ENCODE measurements around the gene MBD3. TPM values are rescaled to one million over a fixed set of nuclear protein-coding genes. Genes with fewer than 3 reads are reported as not detected.

MBD3 gene
- total RNA-seq, 4 donors from 2014 or later, result 80.3 to 159 (median 95.7) TPM

GRCh38 chr19:1527650-1528309 is 64.9 kb downstream of the MBD3 start:
- WGBS, 2 donors (ENCODE audit: low coverage in 1 of 2), result 42 to 67% methylated on average over 1 to 6 of the region's 27 CpGs
- Histone ChIP-seq H3K27me3 (peaks cover 100% of the 10 kb centered on the region), H3K27ac (no peak overlapping the region), H3K4me1 (peaks cover 0 to 12% (median 0%) of the 10 kb centered on the region in 3 donors), H3K4me3 (no peak overlapping the region), H3K9me3 (no peaks in the 10 kb centered on the region), H3K36me3 (no peaks in the 10 kb centered on the region)
- no peak for ATAC-seq
- no peak for TF ChIP-seq CTCF (IDR thresholded peaks at IDR 0.05)

DNA sequence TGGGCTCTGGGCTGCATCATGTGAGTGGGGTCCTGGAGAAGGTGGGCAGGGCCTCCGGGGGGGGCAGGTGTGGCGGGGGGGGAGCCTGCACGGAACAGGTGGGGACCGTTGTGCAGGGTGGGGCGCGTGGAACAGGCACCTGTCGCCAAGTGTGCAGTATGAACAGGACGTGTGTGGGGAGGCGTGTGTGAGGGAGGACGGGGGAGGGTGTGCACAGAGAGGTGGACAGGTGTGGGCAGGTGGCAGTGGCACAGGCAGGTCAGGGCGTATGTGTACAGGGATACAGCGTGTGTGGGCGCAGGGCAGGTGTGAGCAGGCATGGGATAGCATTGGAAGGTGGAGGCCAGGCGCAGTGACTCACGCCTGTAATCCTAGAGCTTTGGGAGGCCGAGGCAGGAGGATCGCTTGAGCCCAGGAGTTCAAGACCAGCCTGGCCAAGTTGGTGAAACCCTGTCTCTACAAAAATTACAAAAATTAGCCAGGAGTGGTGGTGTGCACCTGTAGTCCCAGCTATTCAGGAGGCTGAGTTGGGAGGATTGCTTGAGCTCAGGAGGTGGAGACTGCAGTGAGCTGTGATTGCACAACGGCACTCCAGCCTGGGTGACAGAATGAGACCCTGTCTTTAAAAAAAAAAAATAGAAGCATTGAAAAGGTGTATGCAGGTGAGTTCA is 65.6 kb downstream of the MBD3 start:
- no peaks in the 10 kb centered on the region for H3K9me3 ChIP-seq
- no peak overlapping the region for H3K4me3 ChIP-seq
- peaks cover 0 to 12% (median 0%) of the 10 kb centered on the region in 3 donors for H3K4me1 ChIP-seq
- H3K27me3 ChIP-seq, result peaks cover 97% of the 10 kb centered on the region
- no peaks in the 10 kb centered on the region for H3K36me3 ChIP-seq
- no peak for ATAC-seq
- no peak overlapping the region for H3K27ac ChIP-seq
- TF ChIP-seq POLR2AphosphoS5 (IDR thresholded peaks at IDR 0.05) (no peak), CTCF (IDR thresholded peaks at IDR 0.05) (no peak), POLR2A (IDR thresholded peaks at IDR 0.05) (no peak), EP300 (IDR thresholded peaks at IDR 0.05) (no peak)
- 78 to 81% methylated on average over 9 to 10 of the region's 18 CpGs for WGBS, 2 donors (ENCODE audit: low coverage in 1 of 2)

DNA sequence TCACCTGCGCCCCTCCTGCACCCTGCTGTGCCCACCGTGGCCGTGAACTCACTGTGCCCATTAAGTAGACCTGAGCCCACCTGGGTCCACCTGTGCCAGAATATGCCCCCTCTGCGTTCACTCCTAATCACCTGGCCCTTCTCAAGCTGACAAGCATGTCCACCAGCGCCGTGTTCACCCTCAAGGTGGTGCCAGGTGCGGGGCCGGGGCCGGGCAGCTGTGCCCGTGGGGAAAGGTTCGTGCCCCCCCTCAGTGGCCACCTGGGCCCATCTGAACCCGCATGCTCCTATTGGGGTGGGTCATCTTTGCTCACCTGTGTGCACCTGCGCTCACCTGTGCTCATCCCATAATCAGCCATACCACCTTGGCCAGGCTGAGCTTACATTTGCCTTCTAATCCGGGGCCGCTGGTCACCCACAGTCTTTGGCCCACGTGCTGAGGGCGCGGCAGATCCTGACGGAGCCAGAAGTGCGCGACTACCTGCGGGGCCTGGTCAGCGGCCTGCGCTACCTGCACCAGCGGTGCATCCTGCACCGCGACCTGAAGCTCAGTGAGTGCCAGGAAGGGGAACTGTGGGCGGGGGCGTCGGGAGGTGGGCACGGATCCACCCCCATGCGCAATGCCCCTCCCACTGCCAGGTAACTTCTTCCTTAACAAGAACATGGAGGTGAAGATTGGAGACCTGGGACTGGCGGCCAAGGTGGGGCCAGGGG is 66.4 kb downstream of the MBD3 start:
- no peak for ATAC-seq
- Histone ChIP-seq H3K27me3 (peaks cover 88% of the 10 kb centered on the region), H3K27ac (no peak overlapping the region), H3K36me3 (no peaks in the 10 kb centered on the region), H3K4me3 (no peak overlapping the region), H3K9me3 (no peaks in the 10 kb centered on the region), H3K4me1 (peaks cover 0 to 12% (median 0%) of the 10 kb centered on the region in 3 donors)
- 82 to 90% methylated on average over 2 to 10 of the region's 33 CpGs for WGBS, 2 donors (ENCODE audit: low coverage in 1 of 2)
- no peak for TF ChIP-seq POLR2AphosphoS5 (IDR thresholded peaks at IDR 0.05)
- no peak for TF ChIP-seq POLR2A (IDR thresholded peaks at IDR 0.05)
- no peak for TF ChIP-seq CTCF (IDR thresholded peaks at IDR 0.05)
- TF ChIP-seq EP300 (IDR thresholded peaks at IDR 0.05), result no peak

- H3K4me3 ChIP-seq, result no peak overlapping the region
- no peaks in the 10 kb centered on the region for H3K36me3 ChIP-seq
- peaks cover 82% of the 10 kb centered on the region for H3K27me3 ChIP-seq
- H3K27ac ChIP-seq, result no peak overlapping the region
- TF ChIP-seq EP300 (IDR thresholded peaks at IDR 0.05) (no peak), POLR2A (IDR thresholded peaks at IDR 0.05) (no peak), CTCF (IDR thresholded peaks at IDR 0.05) (no peak), POLR2AphosphoS5 (IDR thresholded peaks at IDR 0.05) (no peak)
- H3K9me3 ChIP-seq, result no peaks in the 10 kb centered on the region
- WGBS, 2 donors (ENCODE audit: low coverage in 1 of 2), result 84% methylated on average over 5 of the region's 31 CpGs; no CpG with 5 or more reads in 1 of the 2 donors
- no peak for ATAC-seq
- H3K4me1 ChIP-seq, result peaks cover 0 to 12% (median 0%) of the 10 kb centered on the region in 3 donors
Measured at GRCh38 chr19:1525343-1525742, 67.3 kb downstream of the MBD3 start.
